Transverse colon (tissue), 4 donors: Measurements from ENCODE around the gene FNDC5. TPM values are rescaled to one million over a fixed set of nuclear protein-coding genes. Genes with fewer than 3 reads are reported as not detected.

Experiments used
- DNase-seq: peaks from one replicate; pipeline ENCODE4 v3.0.0-alpha.2; 2019
- H3K27ac ChIP-seq, 4 donors: fragments of 200-600 bp; sonication (generic); 2 replicates each; pipeline ENCODE4 v1.5.1; 2016 to 2018; ENCODE audit warnings: inconsistent platforms in 4 of 4
- H3K27me3 ChIP-seq: fragments of 200-600 bp; sonication (generic); 2 replicates; pipeline ENCODE4 v1.5.1; 2017; ENCODE audit warnings: inconsistent platforms
- H3K36me3 ChIP-seq, 4 donors: fragments of 200-600 bp; sonication (generic); 2 replicates each; pipeline ENCODE4 v1.5.1; 2017 to 2019; ENCODE audit warnings: inconsistent platforms in 4 of 4
- H3K4me1 ChIP-seq, 4 donors: fragments of 200-600 bp; sonication (generic); 2 replicates each; pipeline ENCODE4 v1.5.1; 2017 to 2020; ENCODE audit warnings: inconsistent platforms in 4 of 4
- H3K4me3 ChIP-seq, 4 donors: fragments of 200-600 bp; sonication (generic); 1 replicate in 1 of 4; 2 replicates in 3 of 4; pipeline versions ENCODE4 v1.5.1 to v1.6.1; 2017 to 2019; ENCODE audit warnings: inconsistent platforms in 4 of 4
- H3K9me3 ChIP-seq, 2 donors: fragments of 200-600 bp; sonication (generic); 2 replicates each; pipeline ENCODE4 v1.5.1; 2017 to 2019; ENCODE audit warnings: inconsistent platforms in 2 of 2
- EP300 ChIP-seq: sonication (generic); formaldehyde crosslinking; IDR thresholded peaks from one replicate; pipeline ENCODE4 v1.6.1; 2017; ENCODE audit warnings: antibody characterized with exemption, low read depth
- POLR2A ChIP-seq: fragments of 450-650 bp; IDR thresholded peaks from one replicate; pipeline ENCODE4 v1.6.1; 2016; ENCODE audit warnings: antibody characterized with exemption, mild to moderate bottlenecking, moderate library complexity
- POLR2AphosphoS5 ChIP-seq, 3 donors: sonication (generic); formaldehyde crosslinking; IDR thresholded peaks; one replicate each; pipeline ENCODE4 v1.6.1; 2016; ENCODE audit warnings: antibody characterized with exemption in 3 of 3
- WGBS, 2 donors: methylation state at CpG; one replicate each; pipeline ENCODE4 v1.1.5; 2018; ENCODE audit warnings: low coverage in 1 of 2; 5-methylcytosine and 5-hydroxymethylcytosine counted together
- in situ Hi-C, 4 donors: fragments of 200-750 bp; cut with MboI; loops; one replicate each; pipeline versions ENCODE4 v1.15.0 to v1.15.1; 2017; ENCODE audit warnings: low sequenced_read_pairs in 3 of 4, low pct_ligation_motif_present in 1 of 4, low pct_unique_long_range_greater_than_20kb in 1 of 4
- intact Hi-C: fragments of 100-400 bp; cut with DNase I; formaldehyde crosslinking; loops from one replicate; pipeline ENCODE4 v1.15.1; 2023; ENCODE audit warnings: low total_unique reads
- total RNA-seq, 4 donors: library from RNA; depleted of rRNA; stranded (reverse); fragments of >200 nt; gene quantifications; one replicate each; pipeline ENCODE4 v1.1.0, GENCODE V29; 2016
- TF ChIP-seq, protein P1 (sequence below), 5 experiments: fragments of 200-600 bp in 3 of 5; fragments of 450-650 bp in 2 of 5; sonication (generic) in 3 of 5; IDR thresholded peaks; 1 replicate in 2 of 5; 2 replicates in 3 of 5; pipeline ENCODE4 v1.5.1; 2016 to 2017; ENCODE audit warnings: antibody characterized with exemption in 5 of 5, inconsistent platforms in 3 of 5, mild to moderate bottlenecking in 2 of 5, moderate library complexity in 1 of 5

FNDC5 gene
- total RNA-seq, 4 donors from 2014 or later: 0.32 to 0.55 TPM; not detected in 2

DNA sequence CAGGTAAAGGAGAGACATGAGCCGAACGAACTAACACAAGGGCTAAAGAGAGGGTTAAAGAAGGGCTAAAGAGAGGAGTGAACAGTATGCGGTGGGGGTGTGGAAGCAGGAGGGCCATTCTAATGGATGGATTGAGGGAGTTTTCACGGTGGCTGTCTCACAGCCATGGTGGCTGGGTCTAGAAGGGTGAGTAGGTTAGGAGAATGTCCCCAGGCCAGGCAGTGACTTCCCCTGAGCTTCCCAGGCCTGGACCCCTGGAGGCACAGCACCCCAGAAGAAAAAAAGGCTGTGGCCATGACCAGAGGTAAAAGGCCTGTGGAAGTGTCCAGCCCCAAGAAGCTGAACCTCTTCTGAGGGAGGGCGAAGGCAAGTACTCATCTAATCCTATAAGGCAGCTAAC is 3.6 kb downstream of the FNDC5 start:
- 98 to 100% methylated on average over 2 to 5 of the region's 5 CpGs for WGBS, 2 donors
- intact Hi-C loops: no loop called here

DNA sequence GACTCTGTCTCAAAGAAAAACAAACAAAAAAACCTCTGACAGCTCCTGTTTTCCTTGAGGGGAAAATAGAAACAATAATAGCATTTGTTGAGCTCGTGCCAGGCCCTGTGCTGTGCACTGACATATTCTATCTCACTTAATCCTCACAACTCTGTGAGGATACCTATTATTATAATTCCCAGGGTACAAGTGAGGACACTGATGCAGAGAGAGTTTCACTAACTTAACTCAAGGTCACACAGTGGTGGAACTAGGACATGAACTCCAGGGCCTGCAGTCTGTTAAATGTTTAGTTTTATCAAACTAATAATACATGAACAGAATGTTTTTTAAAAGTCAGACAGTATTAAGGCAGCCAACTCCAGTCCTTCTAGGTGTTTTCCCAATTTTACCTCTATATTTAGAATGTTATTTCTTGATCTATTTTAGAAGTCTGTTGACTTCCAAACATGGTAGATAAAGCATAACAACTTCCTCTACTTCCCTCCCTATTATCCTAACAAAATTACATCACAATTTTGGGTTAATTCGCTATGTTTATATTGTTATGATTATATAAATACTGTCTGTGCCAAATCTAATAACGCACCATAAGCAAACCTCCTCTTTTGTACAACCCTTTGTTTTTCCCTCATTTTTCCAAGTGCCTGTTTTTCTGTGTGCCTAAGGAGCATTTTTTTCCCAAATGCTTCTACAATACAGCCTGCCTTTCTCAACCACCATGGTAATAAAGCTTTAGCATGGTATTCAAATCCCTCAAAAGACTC is 4.9 kb downstream of the FNDC5 start:
- Histone ChIP-seq H3K4me1 (peaks cover 5 to 10% (median 6%) of the 10 kb centered on the region in 4 donors), H3K9me3 (no peaks in the 10 kb centered on the region), H3K4me3 (no peak overlapping the region), H3K27ac (no peak overlapping the region), H3K27me3 (peaks cover 16% of the 10 kb centered on the region), H3K36me3 (peaks cover 0 to 7% (median 0%) of the 10 kb centered on the region in 4 donors)
- TF ChIP-seq, protein P1, sequence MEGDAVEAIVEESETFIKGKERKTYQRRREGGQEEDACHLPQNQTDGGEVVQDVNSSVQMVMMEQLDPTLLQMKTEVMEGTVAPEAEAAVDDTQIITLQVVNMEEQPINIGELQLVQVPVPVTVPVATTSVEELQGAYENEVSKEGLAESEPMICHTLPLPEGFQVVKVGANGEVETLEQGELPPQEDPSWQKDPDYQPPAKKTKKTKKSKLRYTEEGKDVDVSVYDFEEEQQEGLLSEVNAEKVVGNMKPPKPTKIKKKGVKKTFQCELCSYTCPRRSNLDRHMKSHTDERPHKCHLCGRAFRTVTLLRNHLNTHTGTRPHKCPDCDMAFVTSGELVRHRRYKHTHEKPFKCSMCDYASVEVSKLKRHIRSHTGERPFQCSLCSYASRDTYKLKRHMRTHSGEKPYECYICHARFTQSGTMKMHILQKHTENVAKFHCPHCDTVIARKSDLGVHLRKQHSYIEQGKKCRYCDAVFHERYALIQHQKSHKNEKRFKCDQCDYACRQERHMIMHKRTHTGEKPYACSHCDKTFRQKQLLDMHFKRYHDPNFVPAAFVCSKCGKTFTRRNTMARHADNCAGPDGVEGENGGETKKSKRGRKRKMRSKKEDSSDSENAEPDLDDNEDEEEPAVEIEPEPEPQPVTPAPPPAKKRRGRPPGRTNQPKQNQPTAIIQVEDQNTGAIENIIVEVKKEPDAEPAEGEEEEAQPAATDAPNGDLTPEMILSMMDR (IDR thresholded peaks at IDR 0.05): no peak
- TF ChIP-seq EP300: no peak
- TF ChIP-seq POLR2A: no peak
- no peak for TF ChIP-seq POLR2AphosphoS5 (IDR thresholded peaks at IDR 0.05)
- WGBS, 2 donors: 66 to 67% methylated on average over 2 to 3 of the region's 3 CpGs
- intact Hi-C loops: no loop called here
- in situ Hi-C loops: loop anchor here in 1 of 4 donors (10.0 kb wide), 1 partner anchor 161 kb away; the partner anchor contains the start of gene SYNC
- no peak for DNase-seq

More for the DNA sequence above, 3.6 kb downstream of the FNDC5 start:
- DNase-seq: no peak
- no peaks in the 10 kb centered on the region for H3K9me3 ChIP-seq
- H3K4me3 ChIP-seq: no peak overlapping the region
- TF ChIP-seq EP300 (no peak), POLR2A (no peak), POLR2AphosphoS5 (IDR thresholded peaks at IDR 0.05) (no peak)
- TF ChIP-seq, protein P1 (IDR thresholded peaks at IDR 0.05): no peak
- in situ Hi-C loops: loop anchor here in 1 of 4 donors (10.0 kb wide), 1 partner anchor 162 kb away; the partner anchor contains the start of gene SYNC
- H3K36me3 ChIP-seq: peaks cover 0 to 7% (median 0%) of the 10 kb centered on the region in 4 donors
- peaks cover 5 to 22% (median 10%) of the 10 kb centered on the region in 4 donors for H3K4me1 ChIP-seq
- H3K27ac ChIP-seq: no peak overlapping the region
- H3K27me3 ChIP-seq: peaks cover 29% of the 10 kb centered on the region

DNA sequence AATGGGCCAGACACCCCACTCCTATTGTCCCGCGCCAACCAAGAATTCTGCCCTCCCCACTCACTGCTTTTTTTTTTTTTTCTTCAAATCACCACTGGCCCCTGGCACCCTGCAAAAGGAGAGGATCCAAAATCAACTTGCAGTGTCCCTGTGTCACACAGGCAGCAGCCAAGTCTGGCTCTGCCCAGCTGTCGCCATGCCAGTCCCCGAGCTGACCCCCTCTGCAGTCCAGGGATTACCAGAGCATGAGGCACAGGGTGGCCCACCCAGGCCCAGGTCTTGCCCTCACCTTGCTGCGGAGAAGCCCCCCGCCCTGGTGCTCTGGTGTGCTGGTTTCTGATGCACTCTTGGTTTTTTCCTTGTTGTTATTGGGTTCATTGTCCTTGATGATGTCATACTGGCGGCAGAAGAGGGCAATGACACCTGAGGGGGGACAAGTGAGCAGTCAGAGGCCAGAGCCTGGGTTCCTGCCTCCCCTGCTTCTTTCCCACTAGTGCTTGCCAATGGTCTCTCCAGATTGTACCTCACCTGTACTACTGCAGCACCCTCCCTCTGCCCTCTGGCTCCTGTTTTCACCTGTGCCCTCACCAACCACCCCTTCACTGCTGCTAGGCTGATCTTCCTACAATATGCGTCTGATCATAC is 6.2 kb downstream of the FNDC5 start:
- intact Hi-C loops (no loop called here), in situ Hi-C loops (loop anchor here in 1 of 4 donors (10.0 kb wide), 1 partner anchor 160 kb away; the partner anchor contains the start of gene SYNC)
- Histone ChIP-seq H3K9me3 (no peaks in the 10 kb centered on the region), H3K27ac (no peak overlapping the region), H3K4me1 (peaks cover 0 to 4% (median 0%) of the 10 kb centered on the region in 4 donors), H3K36me3 (peaks cover 0 to 7% (median 0%) of the 10 kb centered on the region in 4 donors), H3K4me3 (no peak overlapping the region), H3K27me3 (peaks cover 5% of the 10 kb centered on the region)
- DNase-seq: no peak
- WGBS, 2 donors: 93 to 100% methylated on average over 3 to 8 of the region's 8 CpGs
- no peak for TF ChIP-seq POLR2A
- no peak for TF ChIP-seq POLR2AphosphoS5 (IDR thresholded peaks at IDR 0.05)

DNA sequence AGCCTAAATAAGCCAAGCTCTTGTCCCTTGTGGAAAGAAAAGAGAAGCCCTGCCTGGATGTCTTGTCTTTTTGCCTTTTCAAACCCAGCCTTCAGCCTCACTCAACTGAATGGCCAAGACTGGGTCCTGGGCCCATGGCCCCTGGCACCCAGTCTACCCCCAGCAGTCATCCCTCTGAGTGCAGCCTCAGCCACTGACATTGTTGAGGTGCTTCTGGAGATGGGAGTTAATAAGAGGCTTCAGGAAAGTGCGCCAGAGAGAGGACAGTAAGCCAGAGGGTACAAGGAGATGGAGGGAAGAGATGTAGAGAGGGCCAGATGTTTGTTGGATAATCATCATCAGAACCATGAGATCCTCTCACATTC is 6.8 kb downstream of the FNDC5 start:
- Histone ChIP-seq H3K9me3 (no peaks in the 10 kb centered on the region), H3K36me3 (peaks cover 0 to 7% (median 0%) of the 10 kb centered on the region in 4 donors), H3K4me1 (peaks cover 0 to 4% (median 0%) of the 10 kb centered on the region in 4 donors), H3K27ac (no peak overlapping the region), H3K27me3 (no peaks in the 10 kb centered on the region), H3K4me3 (no peak overlapping the region)
- in situ Hi-C loops (loop anchor here in 1 of 4 donors (10.0 kb wide), 1 partner anchor 159 kb away; the partner anchor contains the start of gene SYNC), intact Hi-C loops (no loop called here)
- no peak for DNase-seq
- TF ChIP-seq EP300 (no peak), POLR2A (no peak), POLR2AphosphoS5 (IDR thresholded peaks at IDR 0.05) (no peak)
- TF ChIP-seq, protein P1 (IDR thresholded peaks at IDR 0.05): no peak
- WGBS, 2 donors: 96 to 100% methylated on average over 1 of the region's 1 CpG
